ENCODE results near the gene C1QC.

GRCh38 chr1:22688466-22688865 lies 45.0 kb downstream of the C1QC start:
- TF ChIP-seq CTCF (IDR thresholded peaks at IDR 0.05) (no peak), POLR2A (IDR thresholded peaks at IDR 0.05) (no peak)
